PC-9 (cell line): Measurements from ENCODE around the gene GSTA5.

Source experiments
- EZH2 ChIP-seq: fragments of 200-600 bp; sonication (generic); IDR thresholded peaks from 2 replicates; pipeline ENCODE4 v1.8.0; 2017; ENCODE audit warnings: antibody characterized with exemption, low read depth
- TF ChIP-seq, protein P1 (sequence below): fragments of 200-600 bp; sonication (generic); conservative IDR thresholded peaks from 2 replicates; pipeline ENCODE4 v1.6.1; 2017; ENCODE audit warnings: mixed run types, antibody characterized with exemption, mild to moderate bottlenecking, moderate library complexity

DNA sequence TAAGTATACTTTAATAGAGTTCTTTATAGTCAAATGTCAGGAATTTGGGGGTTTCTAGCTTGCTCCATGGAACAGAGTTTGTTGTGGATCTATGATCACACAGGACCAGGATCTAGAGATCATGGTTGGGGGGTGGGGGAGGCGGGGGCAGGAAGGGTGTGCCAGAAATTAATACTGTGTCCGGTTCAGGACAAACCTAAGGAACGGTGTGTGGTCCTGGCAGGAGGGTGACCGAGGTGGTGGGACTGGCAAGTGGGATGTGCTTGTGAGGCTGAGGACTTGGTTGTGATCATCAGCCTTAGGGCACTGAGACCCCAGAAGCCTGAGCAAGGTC, 41.0 kb upstream of the GSTA5 start:
- TF ChIP-seq, protein P1, sequence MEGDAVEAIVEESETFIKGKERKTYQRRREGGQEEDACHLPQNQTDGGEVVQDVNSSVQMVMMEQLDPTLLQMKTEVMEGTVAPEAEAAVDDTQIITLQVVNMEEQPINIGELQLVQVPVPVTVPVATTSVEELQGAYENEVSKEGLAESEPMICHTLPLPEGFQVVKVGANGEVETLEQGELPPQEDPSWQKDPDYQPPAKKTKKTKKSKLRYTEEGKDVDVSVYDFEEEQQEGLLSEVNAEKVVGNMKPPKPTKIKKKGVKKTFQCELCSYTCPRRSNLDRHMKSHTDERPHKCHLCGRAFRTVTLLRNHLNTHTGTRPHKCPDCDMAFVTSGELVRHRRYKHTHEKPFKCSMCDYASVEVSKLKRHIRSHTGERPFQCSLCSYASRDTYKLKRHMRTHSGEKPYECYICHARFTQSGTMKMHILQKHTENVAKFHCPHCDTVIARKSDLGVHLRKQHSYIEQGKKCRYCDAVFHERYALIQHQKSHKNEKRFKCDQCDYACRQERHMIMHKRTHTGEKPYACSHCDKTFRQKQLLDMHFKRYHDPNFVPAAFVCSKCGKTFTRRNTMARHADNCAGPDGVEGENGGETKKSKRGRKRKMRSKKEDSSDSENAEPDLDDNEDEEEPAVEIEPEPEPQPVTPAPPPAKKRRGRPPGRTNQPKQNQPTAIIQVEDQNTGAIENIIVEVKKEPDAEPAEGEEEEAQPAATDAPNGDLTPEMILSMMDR, result no peak
- TF ChIP-seq EZH2, result no peak
